GM19463 (cell line): ENCODE data around the gene DDRGK1.

ENCODE experiments used
- ATAC-seq: cut with Tn5 transposase; IDR thresholded peaks from one replicate; pipeline ENCODE4 v1.9.1; 2021; ENCODE audit warnings: mild to moderate bottlenecking, moderate library complexity; ENCODE audit not compliant: unreplicated experiment

Gene DDRGK1

DNA sequence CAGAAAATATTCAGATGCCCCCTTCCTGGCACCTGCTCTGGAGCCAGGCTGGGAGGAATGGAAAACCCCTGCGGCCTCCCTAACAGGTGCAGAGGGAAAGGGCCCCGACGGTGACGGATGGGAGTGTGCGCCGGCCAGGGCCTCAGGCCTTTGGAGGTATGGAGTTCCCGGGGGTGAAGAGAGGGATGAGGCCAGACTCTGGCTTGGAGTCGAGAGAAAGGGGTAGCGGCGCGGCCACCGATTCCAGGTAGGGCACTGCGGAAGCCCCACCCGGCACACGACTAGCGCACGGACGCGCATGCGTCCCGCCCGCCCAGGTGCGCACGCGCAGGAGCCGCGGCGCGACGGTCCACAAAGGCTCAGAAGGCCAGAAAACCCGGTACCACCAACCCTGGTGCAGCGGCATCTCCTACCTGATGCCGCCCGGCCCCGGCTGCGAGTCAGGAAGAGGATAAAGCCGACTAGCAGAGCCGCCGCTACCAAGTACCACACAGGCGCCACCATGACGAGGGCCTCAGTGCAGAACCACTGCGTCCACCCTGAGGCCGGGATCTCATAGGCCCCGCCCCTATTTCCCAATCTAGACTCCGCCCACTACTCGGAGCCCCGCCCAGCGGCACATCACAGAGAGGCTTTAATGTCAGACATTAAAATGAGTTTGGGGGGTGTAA is at the start of gene DDRGK1:
DDRGK1 (minus strand) TSS at position 559 of the 671 bp plus-strand sequence; CDS start at position 504, 55 bp downstream.
- ATAC-seq = peak; percentile 85

DNA sequence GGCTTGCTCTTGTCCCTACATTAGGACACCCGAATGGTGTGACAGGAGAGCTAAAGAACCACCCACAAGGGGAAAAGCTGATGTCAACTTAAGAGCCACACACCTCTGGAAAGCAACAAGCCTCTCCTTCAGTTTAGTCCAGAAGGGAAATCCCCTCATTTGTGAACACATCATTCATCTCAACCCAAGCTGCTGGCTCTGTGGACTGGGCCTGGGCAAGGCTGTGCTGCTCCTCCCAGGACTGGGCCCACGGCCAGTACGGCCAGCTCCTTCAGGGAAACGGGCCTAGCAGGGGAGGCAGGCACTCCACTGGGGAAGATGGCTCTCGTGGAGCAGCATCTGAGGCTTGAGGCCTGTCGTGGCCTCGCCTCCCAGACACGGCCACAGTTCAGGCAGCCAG is 47.3 kb upstream of the DDRGK1 start:
- no peak for ATAC-seq

DNA sequence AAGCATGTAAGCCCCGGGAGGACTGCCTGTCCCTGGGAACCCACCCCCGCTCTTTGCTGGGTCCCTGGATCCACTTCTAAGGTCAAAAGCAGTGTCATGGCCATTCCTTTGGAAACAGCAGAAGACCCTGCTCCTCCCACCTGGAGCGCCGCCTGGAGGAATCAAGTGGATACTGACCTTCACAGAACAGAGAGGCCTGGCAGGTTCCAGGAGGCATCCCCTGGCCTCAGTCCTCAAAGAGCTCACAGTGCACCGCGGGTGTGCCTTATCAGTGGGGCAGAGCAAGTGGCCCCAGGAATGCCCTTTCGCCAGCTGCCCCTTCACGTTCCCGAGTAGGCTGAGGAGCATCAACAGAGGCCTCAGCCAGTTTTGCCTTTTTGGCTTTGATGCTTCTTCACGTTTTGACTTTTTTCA is 45.6 kb upstream of the DDRGK1 start:
- no peak for ATAC-seq

DNA sequence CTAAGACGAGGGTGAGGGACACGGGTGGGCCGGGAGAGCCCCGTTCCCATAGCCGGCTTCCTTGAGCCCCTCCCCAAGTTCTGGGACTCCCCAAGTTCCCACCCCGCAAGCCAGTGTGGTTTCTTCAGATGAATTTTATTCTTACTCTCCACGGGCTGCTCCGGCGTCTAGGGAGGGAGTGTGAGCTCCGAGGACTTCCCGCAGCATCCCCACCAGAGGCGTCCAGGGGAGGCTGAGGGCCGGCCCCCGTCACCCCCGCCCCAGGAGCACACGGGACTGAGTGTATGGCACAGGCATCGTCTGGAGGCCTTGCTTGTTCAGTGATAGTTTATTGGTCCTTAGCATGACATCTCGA is 44.5 kb upstream of the DDRGK1 start:
- ATAC-seq = no peak

DNA sequence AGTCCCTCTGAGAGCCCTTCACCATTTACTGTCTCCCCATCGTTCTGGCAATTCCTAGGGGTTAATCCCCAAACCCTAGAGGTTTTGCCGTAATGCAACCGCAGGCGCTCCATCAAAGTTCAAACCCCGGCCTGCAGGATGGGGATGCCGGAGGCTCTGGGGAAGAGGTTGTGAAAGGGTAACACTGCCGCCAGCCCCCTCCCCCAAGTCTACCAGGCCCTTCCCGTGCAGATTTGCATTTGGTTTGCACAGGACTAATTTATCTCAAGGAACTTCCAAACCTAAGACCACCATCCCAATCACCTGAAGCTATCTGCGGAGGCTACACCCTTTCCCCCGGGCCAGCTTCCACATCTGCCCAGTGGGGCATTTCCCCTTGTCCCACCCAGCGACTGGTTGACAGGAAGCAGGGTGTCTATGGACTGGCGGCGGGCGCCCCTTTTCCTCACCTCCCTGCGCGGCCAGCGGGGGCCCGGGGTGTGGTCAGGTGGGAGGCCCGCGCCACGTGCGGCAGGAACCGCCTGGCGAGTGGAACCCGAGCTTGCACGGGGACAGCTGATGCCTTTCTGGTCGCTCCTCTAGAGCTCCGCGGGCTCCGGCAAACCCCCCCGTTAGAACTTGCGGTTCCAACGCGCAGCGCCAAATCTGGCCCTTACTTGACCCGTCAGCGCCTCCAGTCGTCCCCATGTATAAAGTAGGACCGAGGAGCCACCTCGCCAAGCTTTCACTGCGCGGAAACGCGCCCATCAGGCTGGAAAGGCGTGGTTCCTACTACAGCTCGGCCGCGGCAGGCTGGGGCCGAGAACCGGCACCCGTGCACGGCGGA is 43.9 kb upstream of the DDRGK1 start:
- ATAC-seq = no peak

DNA sequence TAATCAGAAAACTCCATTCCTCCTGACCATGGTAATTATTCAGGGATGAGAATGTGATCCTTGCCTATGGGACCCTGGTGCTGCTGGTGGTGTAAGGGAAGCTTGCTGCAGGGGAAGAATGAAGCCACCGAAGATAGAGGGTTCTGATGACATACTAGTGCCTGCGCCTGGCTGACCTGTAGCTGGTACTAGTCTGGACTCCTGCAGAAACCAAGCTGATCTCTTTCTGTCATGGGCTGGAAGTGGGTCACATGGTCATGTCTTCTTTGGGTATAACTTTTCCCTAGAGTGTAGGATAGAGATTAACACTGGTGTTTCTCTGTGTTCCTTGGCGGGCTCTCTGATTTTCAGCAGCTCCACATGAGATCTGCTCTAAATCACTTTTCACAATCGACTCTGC is 43.2 kb upstream of the DDRGK1 start:
- ATAC-seq = no peak

DNA sequence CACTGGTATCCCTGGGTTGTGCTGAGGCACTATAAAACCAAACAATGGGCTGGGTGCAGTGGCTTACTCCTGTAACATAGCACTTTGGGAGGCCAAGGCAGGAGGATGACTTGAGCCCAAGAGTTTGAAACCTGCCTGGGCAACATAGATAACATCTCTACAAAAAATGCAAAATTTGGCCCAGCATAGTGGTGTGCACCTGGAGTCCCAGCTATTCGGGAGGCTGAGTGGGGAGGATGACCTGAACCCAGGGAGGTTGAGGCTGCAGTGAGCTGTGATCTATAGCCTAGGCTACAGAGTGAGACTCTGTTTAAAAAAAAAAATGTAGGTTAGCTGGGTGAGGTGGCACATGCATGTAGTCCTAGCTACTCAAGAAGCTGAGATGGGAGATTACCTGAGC is 42.2 kb upstream of the DDRGK1 start:
- ATAC-seq = no peak

DNA sequence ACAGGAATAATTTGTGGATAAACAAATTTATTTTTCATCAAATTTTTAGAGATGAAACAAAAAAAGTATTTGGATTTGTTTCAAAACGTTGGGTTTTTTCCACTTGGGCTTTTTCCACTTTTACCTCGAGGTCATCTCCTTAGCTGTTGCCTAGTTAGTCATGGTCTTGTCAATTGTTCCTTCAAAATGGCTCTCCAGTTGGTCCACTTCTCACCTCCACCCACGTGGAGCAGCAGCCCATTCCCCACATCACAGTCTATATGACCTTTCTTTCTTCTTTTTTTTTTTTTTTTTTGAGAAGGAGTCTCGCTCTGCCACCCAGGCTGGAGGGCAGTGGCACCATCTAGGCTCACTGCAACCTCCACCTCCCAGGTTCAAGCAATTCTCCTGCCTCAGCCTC is 41.2 kb upstream of the DDRGK1 start:
- no peak for ATAC-seq

DNA sequence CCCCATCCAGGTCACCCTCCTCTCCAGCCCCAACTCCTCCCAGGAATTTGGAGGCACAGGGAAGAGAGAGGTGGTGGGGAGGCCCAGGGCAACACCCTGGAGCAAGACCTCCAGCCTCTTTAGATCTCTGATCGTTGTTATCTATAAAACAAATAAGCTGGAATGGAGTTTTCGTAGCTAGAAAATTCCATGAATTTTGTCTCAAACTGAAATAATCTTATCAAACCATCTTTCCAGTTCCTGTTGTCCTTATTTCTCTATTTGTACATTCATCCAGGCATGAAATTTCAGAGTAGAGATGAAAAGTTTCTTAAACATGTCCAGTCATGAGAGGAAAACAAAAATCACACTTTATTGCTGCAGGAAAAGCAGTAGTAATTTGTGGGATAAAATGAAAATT is 40.7 kb upstream of the DDRGK1 start:
- no peak for ATAC-seq

DNA sequence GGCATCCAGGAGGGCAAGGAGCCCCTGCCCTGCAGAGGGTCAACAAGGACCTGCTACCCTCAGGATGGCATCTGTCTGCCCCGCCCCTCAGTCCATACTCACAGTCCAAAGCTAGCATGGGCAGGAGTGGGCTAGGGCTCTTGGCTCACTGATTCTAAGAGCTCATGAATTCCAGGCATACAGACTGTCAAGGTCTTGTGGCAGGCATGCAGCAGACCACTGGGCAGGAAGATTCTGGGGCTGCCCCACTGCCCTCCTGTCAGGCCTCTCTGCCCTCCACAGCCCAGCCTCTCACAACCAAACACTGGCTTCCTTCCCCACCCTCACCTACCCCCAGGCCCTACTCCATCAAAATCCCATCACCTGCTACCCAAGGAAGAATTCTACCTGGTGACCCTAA is 40.1 kb upstream of the DDRGK1 start:
- ATAC-seq = no peak

DNA sequence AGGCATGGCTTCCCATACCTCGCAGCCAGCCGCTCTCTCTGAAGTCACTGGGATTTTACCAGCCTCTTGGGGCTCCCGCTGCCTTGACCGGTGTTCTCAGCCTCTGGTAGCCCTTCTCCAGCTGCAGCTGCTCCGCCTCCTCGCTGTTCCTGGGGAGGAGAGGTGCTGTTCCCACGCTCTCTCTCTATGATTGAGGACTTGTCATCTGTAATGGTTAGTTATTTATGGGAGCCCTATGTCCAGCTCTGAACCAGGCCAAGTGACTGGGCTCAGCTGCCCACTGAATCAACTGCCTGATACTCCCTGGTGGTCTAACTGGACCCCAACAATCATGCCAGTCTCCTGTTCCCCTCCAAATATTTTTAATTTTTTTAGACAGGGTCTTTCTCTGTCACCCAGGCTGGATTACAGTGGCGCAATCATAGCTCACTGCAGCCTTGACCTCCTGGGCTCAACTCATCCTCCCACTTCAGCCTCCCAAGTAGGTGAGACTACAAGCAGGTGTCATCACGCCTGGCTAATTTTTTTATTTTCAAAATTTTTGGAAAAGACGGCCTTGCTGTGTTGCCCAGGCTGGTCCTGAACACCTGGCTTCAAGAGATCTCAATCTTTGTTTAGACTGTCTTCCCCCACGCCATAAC is 39.4 kb upstream of the DDRGK1 start:
- no peak for ATAC-seq

DNA sequence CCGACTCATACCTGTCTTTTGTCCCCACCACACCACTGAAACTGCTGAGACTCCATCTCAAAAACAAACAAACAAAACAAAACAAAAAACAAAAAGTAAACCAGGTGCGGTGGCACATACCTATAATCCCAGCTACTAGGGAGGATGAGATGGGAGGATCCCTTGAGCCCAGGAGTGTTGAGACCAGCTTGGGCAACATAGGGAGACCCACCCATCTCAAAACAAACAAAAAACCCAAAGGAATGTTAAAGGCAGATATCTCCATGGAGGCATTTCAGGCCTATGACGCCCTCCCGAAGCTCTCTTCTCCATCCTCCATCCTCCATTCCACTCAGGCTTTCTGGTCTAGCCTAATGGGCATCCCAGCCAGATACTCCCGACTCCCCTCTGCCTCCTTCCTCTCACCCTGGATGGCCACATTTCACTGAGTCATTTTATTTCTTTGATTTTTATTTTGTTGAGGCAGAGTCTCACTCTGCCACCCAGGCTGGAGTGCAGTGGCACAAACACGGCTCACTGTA is 37.8 kb upstream of the DDRGK1 start:
- no peak for ATAC-seq

DNA sequence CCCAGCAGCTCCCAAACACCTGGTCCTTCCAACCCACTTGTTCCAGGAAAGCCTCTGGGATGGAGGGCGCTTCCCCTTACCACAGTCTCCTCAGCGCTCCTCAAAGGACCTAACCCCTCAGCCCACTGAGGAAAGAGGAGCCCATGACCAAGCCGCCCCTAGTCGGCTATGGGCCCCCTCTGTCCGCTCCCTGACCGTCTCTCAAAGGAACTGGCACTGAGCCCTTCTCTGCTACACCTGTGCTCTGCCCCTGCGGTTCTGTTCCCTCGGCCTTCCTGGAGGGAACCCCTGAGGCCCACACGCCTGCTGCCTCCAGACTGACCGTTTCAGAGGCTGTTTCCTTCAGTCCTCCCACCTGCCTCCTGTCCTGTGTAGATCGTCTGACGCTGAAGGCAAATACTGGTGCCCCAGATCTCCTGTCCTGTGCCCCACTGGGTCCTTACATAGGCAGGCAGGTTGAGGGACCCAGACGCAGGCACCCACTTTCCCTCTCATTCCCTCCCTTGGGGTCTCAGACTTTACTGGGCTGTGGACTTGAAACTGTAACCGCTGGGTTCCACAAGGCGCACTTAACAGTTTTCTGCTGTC is 36.4 kb upstream of the DDRGK1 start:
- no peak for ATAC-seq

DNA sequence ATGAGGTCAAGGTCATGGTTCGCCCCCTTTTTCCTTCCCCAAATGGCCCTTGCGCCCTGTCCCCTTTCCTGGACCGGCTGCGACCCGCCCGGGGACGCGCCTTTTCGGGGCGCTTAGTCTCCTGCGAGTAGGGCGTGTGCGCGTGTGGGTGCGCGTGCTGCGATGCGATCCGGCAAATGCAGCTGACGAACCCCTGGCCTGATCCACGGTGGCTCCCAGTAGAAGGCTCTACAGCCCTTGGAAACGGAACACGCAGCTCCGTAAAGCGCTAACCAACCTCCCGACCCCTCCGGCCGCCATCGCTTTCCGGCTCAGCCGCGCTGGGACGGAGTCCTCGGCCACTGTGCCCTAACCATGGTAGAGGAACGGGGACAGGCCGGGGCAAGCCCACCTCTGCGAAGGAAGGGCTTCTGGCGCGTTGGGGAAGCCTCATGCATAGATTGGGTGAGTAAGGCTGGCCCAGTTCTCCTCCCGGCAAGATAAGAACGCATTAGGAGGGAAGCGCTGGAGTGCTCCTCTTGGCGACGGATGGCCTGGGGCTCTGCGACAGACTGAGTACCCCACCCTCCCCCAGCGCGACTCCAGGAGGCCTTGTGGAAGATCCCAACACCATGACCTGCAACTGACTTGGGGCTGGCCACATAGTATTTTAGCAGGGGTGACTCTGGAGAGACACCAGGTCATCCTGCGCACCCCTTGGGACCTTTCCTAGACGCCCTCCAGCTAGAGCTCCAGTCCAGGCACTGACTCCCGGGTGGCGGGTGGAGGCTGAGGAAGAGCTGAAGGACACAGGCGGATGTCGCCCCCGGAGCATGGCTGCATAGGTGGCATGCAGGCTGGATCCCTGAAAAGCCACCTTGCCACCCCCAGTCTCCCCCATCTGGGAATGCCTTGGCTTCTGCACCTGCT is 35.6 kb upstream of the DDRGK1 start:
- no peak for ATAC-seq

DNA sequence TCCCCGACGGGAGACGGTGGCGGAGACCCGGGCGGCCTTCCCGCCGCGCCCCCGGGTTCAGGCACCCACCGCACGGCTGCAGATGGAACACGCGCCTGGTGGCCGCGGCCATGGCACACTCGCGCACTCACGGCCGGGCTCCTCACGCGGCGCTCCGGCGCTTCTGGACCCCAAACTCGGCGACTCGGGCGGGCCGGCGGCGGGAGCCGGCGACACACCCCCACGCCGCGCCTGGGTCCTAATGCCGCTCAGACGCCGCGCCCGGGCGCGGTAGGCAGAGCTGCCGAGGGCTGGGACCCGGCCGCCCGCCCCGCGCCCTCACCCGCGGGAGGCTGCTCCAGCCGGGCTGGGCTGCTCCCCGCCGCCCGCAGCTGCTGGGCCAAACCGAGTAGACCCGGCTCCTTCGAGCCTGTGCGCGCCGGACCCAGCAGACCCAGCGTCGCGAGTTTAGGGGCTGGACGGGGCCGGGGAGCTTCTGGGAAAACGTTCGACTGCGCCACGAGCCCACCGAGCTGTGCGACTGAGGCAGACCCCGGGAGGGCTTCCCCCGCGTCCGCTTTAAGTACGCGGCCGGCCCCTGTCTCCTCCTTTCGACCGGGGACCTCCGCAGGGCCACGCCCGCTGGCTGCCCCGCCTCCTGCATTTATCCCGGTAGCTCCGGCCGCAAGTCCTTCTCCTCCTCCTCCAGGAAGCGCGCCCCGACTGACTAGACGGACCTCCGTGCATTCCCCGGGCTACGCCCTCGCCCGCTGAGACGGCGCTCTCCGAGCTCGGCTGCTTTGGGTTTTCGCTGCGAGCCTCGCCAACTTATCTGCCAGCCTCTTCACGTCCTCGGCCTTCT is 34.8 kb upstream of the DDRGK1 start, which contains the start of gene SLC4A11:
SLC4A11 (minus strand) TSS at position 165 of the 841 bp plus-strand sequence; CDS start at position 112, 53 bp downstream.
- ATAC-seq = no peak

DNA sequence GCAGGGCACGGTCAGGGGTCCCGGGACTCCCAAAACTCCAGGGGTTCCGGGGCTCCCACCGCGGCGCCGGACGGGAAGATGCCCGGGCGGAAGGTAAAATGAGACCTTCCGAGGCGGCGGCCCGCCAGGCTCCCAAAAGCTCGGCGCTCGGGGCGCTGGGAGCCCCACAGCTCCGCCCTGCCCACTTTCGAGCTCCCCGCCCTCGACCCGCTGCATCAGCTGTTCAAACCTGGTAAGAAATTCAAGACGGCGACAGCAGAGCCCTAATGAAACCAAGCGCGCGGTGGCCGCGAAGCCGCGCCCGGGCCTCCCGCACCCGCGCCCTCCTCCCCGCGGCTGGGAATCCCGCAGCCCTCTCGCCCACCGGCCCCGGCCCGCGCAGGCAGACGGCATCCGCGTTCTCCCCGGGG is 34.1 kb upstream of the DDRGK1 start:
- no peak for ATAC-seq

DNA sequence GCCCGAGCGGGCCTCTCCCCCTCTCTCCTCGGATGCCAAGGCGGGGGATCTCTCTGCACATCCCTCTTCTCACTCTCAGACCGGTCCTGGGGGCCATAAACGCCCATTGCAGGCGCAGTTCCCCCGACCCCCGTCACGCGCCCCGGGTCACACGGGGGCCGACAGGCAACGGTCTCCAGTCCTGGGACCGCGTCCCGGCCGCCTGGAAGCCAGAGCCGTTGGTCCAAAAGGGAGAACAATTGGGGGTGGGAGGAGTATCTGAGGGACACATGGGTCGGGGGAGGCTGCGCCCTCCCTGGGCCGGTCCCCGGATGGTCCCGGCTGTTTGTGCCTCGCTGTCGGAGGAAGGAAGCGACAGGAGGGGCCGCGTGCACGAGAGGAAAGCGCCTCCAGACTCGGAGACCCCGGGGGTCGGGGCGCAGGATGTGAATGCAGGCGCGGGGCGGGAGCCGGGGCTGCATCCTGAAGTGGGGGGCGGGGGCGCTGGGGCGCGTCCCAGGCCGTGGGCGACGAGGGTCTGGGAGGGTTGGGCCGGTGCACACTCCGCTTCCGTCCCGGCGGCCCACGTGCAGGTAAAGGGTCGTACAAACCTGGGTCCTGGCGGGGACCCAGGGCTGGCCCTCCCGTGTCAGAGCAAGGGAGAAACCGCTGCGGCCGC is 33.6 kb upstream of the DDRGK1 start:
- no peak for ATAC-seq

DNA sequence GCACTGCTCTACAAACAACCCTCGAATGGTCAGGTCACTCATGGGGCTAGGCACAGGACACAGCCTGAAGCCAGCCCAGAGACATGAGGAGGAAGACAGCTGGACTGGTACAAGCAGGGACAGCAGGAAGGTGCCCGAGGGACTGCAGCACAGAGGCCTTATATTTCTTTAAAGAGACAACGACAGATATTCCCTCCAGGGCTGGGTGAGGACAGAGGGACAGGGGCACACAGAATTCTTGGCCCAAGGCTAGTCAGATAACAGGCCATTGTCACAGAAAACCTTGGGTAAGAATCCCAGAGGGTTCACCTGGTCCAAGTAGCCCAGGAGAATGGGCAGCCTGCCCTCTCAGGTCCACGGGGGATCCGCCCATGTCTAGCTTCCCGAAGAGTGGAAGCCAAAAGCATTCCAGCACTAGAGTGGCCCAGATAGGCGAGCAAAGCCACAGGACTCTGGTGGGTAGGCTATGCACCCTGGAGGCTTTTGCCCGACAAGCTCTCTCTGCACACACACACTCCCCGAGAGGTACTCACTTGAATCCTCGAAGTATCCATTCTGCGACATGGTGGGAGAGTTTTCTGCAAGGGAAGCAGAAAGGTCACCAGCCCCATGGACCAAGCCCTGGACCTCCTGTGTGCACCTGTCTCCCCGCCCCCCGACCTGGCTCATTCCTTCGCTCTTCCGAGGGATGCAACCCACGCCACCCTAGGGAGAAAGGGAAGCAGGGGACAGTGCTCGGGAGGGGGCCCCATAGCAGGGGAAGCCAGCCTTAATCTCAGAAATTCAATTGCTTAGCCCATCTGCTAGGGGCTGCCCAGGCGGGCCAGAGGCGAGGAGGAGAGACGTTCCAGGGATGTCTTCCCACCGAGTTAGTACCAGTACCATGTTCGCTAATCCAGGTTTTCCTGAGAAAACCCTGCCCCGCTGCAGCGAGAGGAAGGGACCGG is 32.8 kb upstream of the DDRGK1 start:
- no peak for ATAC-seq
